SK-N-SH treated with all-trans-retinoic acid at 6 μM for 48 hours (cell line): Measurements from ENCODE around the gene ANK2.

Source experiments
- ATAC-seq: fragments of 200-7000 bp; cut with Tn5 transposase; 3 replicates; pipeline ENCODE4 v1.9.1; 2020; ENCODE audit warnings: mild to moderate bottlenecking, moderate library complexity
- ARNTL ChIP-seq: fragments of 450-650 bp; formaldehyde crosslinking; IDR thresholded peaks from 2 replicates; pipeline ENCODE4 v1.5.0; 2020; ENCODE audit warnings: low read depth, mild to moderate bottlenecking, moderate library complexity, borderline replicate concordance
- CSDC2 ChIP-seq: fragments of 250-450 bp; sonication (Bioruptor Pico); IDR thresholded peaks from 2 replicates; pipeline ENCODE4 v1.5.0; 2020; ENCODE audit warnings: mild to moderate bottlenecking, moderate library complexity
- ESRRG ChIP-seq: fragments of 250-450 bp; sonication (Bioruptor Pico); IDR thresholded peaks from 2 replicates; pipeline ENCODE4 v1.6.1; 2021; ENCODE audit warnings: mild to moderate bottlenecking
- GLIS3 ChIP-seq: fragments of 250-450 bp; sonication (Bioruptor Pico); IDR thresholded peaks from 2 replicates; pipeline ENCODE4 v1.5.0; 2020; ENCODE audit warnings: mild to moderate bottlenecking, moderate library complexity
- OSR1 ChIP-seq: fragments of 250-450 bp; sonication (Bioruptor Pico); IDR thresholded peaks from 2 replicates; pipeline ENCODE4 v1.8.0; 2022; ENCODE audit warnings: moderate library complexity, mild to moderate bottlenecking, inconsistent platforms
- SNAI2 ChIP-seq: fragments of 250-450 bp; sonication (Bioruptor Pico); IDR thresholded peaks from 2 replicates; pipeline ENCODE4 v1.5.0; 2020; ENCODE audit warnings: mild to moderate bottlenecking, moderate library complexity
- TOX ChIP-seq: fragments of 250-450 bp; sonication (Bioruptor Pico); IDR thresholded peaks from 2 replicates; pipeline ENCODE4 v1.8.0; 2021; ENCODE audit warnings: mild to moderate bottlenecking, moderate library complexity, borderline replicate concordance
- ZFP3 ChIP-seq: fragments of 250-450 bp; sonication (Bioruptor Pico); IDR thresholded peaks from 2 replicates; pipeline ENCODE4 v1.5.0; 2020; ENCODE audit warnings: mild to moderate bottlenecking, moderate library complexity
- ZFP30 ChIP-seq: fragments of 450-650 bp; formaldehyde crosslinking; IDR thresholded peaks from 2 replicates; pipeline ENCODE4 v1.5.0; 2022; ENCODE audit warnings: mild to moderate bottlenecking, moderate library complexity
- ZNF70 ChIP-seq: fragments of 450-650 bp; formaldehyde crosslinking; IDR thresholded peaks from 2 replicates; pipeline ENCODE4 v1.5.0; 2020; ENCODE audit warnings: mild to moderate bottlenecking, moderate library complexity
- ZNF8 ChIP-seq: fragments of 450-650 bp; formaldehyde crosslinking; IDR thresholded peaks from 2 replicates; pipeline ENCODE4 v1.5.0; 2020; ENCODE audit warnings: mild to moderate bottlenecking, moderate library complexity
- TF ChIP-seq, protein P1 (sequence below): fragments of 250-450 bp; sonication (Bioruptor Pico); IDR thresholded peaks from 2 replicates; pipeline ENCODE4 v1.8.0; 2020; ENCODE audit warnings: mild to moderate bottlenecking, moderate library complexity, borderline replicate concordance
- TF ChIP-seq, protein P2 (sequence below): fragments of 250-450 bp; sonication (Bioruptor Pico); IDR thresholded peaks from 2 replicates; pipeline ENCODE4 v1.5.1; 2020; ENCODE audit warnings: low read depth, mild to moderate bottlenecking, moderate library complexity
- TF ChIP-seq, protein P3 (sequence below): fragments of 250-450 bp; sonication (Bioruptor Pico); IDR thresholded peaks from 2 replicates; pipeline ENCODE4 v1.5.1; 2021; ENCODE audit warnings: mild to moderate bottlenecking, moderate library complexity
- TF ChIP-seq, protein P4 (sequence below): fragments of 250-450 bp; sonication (Bioruptor Pico); IDR thresholded peaks from 2 replicates; pipeline ENCODE4 v1.5.0; 2020; ENCODE audit warnings: mild to moderate bottlenecking, moderate library complexity
- TF ChIP-seq, protein P5 (sequence below): fragments of 250-450 bp; sonication (Bioruptor Pico); IDR thresholded peaks from 2 replicates; pipeline ENCODE4 v1.8.0; 2021; ENCODE audit warnings: low read depth, mild to moderate bottlenecking, moderate library complexity, borderline replicate concordance

The ANK2 gene

DNA sequence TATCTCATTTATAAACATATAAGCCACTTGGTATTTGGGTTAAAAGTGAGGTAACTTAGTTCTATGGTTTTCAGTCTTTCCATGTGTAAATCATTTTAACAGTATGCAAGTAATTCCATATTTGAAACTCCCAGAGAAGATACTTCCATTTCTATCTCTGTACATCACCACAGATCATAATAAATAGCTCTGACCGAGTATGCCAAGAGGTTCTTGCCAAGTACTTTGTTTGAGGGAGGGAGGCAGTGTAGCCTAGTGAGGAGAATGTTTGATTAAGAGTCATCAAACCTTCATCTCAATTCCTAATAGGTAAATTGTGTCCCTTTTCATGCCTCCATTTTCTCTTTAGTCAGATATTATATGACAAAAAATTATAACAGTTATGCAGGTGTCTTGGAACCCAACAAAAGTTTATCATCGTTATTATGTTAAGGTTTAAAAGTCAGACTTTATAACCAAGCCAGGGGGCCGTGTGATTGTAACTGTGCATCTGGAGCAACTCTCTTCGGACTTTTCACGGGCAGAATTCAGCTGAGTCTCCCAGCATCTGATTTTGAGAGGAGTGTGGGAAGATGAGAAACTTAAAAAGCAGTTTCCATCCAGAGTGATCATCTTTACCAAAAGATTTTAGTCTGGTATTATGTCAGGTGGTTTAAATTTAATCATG lies 123.8 kb downstream of the ANK2 start:
- TF ChIP-seq OSR1 (CRISPR knock-in tag) = no peak
- TF ChIP-seq, protein P1, sequence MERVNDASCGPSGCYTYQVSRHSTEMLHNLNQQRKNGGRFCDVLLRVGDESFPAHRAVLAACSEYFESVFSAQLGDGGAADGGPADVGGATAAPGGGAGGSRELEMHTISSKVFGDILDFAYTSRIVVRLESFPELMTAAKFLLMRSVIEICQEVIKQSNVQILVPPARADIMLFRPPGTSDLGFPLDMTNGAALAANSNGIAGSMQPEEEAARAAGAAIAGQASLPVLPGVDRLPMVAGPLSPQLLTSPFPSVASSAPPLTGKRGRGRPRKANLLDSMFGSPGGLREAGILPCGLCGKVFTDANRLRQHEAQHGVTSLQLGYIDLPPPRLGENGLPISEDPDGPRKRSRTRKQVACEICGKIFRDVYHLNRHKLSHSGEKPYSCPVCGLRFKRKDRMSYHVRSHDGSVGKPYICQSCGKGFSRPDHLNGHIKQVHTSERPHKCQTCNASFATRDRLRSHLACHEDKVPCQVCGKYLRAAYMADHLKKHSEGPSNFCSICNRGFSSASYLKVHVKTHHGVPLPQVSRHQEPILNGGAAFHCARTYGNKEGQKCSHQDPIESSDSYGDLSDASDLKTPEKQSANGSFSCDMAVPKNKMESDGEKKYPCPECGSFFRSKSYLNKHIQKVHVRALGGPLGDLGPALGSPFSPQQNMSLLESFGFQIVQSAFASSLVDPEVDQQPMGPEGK (CRISPR knock-in tag) = no peak
- TF ChIP-seq ZNF70 (CRISPR knock-in tag) = no peak
- TF ChIP-seq, all 23 proteins: peak for 0
- no peak for ATAC-seq

DNA sequence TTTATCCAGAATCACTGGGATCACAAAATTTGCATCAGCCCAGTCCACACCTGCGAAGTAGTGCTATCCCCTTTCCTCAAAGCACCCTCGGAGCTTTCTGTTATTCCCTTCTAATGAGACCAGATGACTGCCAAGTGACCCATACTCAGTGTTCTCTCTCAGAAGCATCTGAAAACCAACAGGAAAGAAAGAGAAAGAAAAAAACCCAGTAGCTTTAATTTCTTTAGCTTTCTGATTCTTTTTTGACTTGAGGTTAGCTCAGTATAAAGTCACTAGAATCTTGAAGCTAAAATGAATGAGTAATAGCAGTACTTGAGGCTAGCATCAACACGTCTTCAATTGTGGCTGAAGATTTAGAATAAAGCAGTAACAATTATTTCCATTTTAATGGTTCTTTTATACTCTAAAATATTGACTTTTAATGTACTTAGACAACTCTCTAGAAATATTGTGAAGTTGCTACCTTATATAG lies 124.4 kb downstream of the ANK2 start:
- TF ChIP-seq ZNF8 (CRISPR knock-in tag) = no peak
- TF ChIP-seq, protein P2, sequence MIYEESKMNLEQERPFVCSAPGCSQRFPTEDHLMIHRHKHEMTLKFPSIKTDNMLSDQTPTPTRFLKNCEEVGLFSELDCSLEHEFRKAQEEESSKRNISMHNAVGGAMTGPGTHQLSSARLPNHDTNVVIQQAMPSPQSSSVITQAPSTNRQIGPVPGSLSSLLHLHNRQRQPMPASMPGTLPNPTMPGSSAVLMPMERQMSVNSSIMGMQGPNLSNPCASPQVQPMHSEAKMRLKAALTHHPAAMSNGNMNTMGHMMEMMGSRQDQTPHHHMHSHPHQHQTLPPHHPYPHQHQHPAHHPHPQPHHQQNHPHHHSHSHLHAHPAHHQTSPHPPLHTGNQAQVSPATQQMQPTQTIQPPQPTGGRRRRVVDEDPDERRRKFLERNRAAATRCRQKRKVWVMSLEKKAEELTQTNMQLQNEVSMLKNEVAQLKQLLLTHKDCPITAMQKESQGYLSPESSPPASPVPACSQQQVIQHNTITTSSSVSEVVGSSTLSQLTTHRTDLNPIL = no peak
- TF ChIP-seq, protein P3, sequence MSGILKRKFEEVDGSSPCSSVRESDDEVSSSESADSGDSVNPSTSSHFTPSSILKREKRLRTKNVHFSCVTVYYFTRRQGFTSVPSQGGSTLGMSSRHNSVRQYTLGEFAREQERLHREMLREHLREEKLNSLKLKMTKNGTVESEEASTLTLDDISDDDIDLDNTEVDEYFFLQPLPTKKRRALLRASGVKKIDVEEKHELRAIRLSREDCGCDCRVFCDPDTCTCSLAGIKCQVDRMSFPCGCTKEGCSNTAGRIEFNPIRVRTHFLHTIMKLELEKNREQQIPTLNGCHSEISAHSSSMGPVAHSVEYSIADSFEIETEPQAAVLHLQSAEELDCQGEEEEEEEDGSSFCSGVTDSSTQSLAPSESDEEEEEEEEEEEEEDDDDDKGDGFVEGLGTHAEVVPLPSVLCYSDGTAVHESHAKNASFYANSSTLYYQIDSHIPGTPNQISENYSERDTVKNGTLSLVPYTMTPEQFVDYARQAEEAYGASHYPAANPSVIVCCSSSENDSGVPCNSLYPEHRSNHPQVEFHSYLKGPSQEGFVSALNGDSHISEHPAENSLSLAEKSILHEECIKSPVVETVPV (CRISPR knock-in tag) = no peak
- TF ChIP-seq TOX (CRISPR knock-in tag) = no peak
- TF ChIP-seq, protein P4, sequence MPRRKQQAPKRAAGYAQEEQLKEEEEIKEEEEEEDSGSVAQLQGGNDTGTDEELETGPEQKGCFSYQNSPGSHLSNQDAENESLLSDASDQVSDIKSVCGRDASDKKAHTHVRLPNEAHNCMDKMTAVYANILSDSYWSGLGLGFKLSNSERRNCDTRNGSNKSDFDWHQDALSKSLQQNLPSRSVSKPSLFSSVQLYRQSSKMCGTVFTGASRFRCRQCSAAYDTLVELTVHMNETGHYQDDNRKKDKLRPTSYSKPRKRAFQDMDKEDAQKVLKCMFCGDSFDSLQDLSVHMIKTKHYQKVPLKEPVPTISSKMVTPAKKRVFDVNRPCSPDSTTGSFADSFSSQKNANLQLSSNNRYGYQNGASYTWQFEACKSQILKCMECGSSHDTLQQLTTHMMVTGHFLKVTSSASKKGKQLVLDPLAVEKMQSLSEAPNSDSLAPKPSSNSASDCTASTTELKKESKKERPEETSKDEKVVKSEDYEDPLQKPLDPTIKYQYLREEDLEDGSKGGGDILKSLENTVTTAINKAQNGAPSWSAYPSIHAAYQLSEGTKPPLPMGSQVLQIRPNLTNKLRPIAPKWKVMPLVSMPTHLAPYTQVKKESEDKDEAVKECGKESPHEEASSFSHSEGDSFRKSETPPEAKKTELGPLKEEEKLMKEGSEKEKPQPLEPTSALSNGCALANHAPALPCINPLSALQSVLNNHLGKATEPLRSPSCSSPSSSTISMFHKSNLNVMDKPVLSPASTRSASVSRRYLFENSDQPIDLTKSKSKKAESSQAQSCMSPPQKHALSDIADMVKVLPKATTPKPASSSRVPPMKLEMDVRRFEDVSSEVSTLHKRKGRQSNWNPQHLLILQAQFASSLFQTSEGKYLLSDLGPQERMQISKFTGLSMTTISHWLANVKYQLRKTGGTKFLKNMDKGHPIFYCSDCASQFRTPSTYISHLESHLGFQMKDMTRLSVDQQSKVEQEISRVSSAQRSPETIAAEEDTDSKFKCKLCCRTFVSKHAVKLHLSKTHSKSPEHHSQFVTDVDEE (CRISPR knock-in tag) = no peak
- TF ChIP-seq, protein P1 (CRISPR knock-in tag) = no peak
- TF ChIP-seq ZFP3 (CRISPR knock-in tag) = no peak
- no peak for TF ChIP-seq SNAI2 (CRISPR knock-in tag)
- no peak for TF ChIP-seq ESRRG (CRISPR knock-in tag)
- TF ChIP-seq, protein P5, sequence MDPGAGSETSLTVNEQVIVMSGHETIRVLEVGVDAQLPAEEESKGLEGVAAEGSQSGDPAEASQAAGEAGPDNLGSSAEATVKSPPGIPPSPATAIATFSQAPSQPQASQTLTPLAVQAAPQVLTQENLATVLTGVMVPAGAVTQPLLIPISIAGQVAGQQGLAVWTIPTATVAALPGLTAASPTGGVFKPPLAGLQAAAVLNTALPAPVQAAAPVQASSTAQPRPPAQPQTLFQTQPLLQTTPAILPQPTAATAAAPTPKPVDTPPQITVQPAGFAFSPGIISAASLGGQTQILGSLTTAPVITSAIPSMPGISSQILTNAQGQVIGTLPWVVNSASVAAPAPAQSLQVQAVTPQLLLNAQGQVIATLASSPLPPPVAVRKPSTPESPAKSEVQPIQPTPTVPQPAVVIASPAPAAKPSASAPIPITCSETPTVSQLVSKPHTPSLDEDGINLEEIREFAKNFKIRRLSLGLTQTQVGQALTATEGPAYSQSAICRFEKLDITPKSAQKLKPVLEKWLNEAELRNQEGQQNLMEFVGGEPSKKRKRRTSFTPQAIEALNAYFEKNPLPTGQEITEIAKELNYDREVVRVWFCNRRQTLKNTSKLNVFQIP (CRISPR knock-in tag) = no peak
- TF ChIP-seq ARNTL = no peak
- no peak for ATAC-seq

DNA sequence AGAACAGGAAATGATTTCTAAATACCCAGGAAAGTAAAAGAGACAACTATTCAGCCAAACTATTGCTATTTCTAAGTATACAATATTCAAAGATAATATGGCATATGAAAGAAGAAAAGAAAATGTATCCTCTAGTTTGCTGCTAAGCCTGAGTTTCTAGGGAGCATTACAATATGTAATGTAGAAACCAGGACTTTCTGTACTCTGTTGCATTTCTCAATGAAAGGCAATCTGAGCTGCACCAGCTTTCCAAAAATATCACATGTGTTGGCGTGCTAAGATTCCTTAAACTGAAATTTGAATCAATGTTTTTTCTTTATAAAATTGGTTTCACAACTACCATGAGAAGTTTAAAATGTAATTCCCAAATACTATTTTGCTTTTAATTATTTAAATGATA lies 129.6 kb downstream of the ANK2 start:
- no peak for ATAC-seq
- TF ChIP-seq CSDC2 (CRISPR knock-in tag) (no peak), GLIS3 (CRISPR knock-in tag) (no peak), ZFP30 (CRISPR knock-in tag) (no peak), ZFP3 (CRISPR knock-in tag) (no peak), SNAI2 (CRISPR knock-in tag) (no peak)
- TF ChIP-seq, protein P1 (CRISPR knock-in tag) = no peak
- TF ChIP-seq, protein P4 (CRISPR knock-in tag) = no peak
- TF ChIP-seq, protein P3 (CRISPR knock-in tag) = no peak
- TF ChIP-seq, protein P2 = no peak
